Measurements from ENCODE around the gene TARP.
"Not testable (repeated sequence)": the region's sequence is repeated elsewhere in the genome, so short reads cannot be mapped to it uniquely, and the experiment has no call there.

TARP gene

GRCh38 chr7:38257350-38257677, 16.1 kb downstream of the TARP start:
- TF ChIP-seq CTCF (IDR thresholded peaks at IDR 0.05; ENCODE audit: low read depth, low read length) = no peak
- DNase-seq (ENCODE audit: extremely low read depth, low read depth) = no peak

- DNase-seq (ENCODE audit: extremely low read depth, low read depth) = not testable (repeated sequence)
Measured at GRCh38 chr7:38249849-38250248, 23.6 kb downstream of the TARP start.

GRCh38 chr7:38248069-38248567, 25.3 kb downstream of the TARP start:
- TF ChIP-seq CTCF (IDR thresholded peaks at IDR 0.05; ENCODE audit: low read depth, low read length) = no peak
- DNase-seq (ENCODE audit: extremely low read depth, low read depth) = no peak

DNA sequence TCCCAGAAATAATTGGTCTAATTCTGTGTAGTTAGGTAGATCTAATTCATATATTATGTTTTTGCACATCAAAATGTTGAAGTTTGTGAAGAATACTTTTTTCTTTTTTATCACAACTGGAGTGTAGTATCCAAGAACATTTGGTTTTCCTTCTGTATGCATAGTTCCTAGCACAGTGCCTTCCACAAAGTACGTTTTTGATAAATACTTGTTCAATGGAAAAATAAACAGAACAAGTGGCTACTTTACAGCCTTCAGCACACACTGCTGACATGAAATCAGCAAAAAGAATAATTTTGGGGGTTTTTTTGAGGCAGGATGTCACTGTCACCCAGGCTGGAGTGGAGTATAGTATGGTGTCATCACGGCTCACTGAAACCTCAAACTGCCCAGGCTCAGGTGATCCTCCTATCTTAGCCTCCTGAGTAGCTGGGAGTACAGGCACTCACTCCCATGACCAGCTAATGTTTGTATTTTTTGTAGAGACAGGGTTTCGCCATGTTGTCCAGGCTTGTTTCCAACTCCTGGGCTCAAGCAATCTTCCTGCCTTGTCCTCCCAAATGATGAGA, 27.9 kb downstream of the TARP start:
- no peak for TF ChIP-seq CTCF (IDR thresholded peaks at IDR 0.05; ENCODE audit: low read depth, low read length)
- no peak for DNase-seq (ENCODE audit: extremely low read depth, low read depth)

GRCh38 chr7:38244516-38244915, 28.9 kb downstream of the TARP start:
- DNase-seq (ENCODE audit: extremely low read depth, low read depth) = no peak
- no peak for TF ChIP-seq CTCF (IDR thresholded peaks at IDR 0.05; ENCODE audit: low read depth, low read length)

DNA sequence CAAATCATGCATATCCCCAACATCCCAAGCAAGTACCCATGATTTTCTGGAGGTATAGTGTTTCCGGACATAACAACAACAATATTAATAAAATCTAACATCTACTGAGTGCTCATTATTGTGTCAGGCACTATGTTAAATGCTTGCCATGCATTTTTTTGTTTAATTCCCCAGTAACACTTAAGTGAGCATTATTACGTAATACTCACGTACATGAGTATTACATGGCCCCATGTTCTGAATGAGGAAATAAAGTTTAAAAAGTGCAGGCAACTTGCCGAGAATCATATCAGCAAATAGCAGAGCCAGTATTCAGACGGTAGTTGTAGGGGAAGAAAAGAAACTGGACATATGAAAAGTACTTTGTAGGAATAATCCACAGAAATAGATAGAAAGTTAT, 30.1 kb downstream of the TARP start:
- not testable (repeated sequence) for DNase-seq (ENCODE audit: extremely low read depth, low read depth)

- no peak for TF ChIP-seq CTCF (IDR thresholded peaks at IDR 0.05; ENCODE audit: low read depth, low read length)
- no peak for DNase-seq (ENCODE audit: extremely low read depth, low read depth)
Measured at GRCh38 chr7:38242814-38243213, 30.6 kb downstream of the TARP start.

DNA sequence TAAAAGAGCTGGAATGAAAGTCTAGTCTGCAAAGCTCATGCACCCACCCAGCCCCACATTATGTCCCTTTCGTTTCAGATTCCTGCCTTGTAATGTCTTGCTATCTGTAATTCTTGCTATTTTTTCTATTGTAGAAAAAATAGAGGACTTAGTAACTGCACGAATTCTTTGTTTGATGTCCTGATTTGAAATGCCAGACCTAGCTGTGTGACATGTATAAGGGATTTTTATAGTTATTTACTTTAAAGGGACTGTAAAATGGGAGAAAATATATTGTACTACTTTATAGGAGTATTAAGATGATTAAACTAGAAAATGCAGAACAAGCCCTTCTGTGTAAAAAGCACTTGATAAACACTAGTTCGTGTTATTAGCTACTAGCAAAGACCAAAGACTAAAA, 32.4 kb downstream of the TARP start:
- DNase-seq (ENCODE audit: extremely low read depth, low read depth) = no peak
- TF ChIP-seq CTCF (IDR thresholded peaks at IDR 0.05; ENCODE audit: low read depth, low read length) = no peak

GRCh38 chr7:38239129-38239528, 34.3 kb downstream of the TARP start:
- DNase-seq (ENCODE audit: extremely low read depth, low read depth) = not testable (repeated sequence)

Data from AG09319 (cell line).